Stimulated activated CD4-positive, alpha-beta T cell treated with anti-CD3 and anti-CD28 coated beads, Interleukin-1b, Interleukin-23, amount 100 ng/mL, for 1 hour (primary cell): ENCODE results near the gene SCYGR3.

Experiments
- DNase-seq, 2 donors: peaks; one replicate each; pipeline ENCODE4 v3.0.0-alpha.2; 2020; ENCODE audit warnings: low read depth in 2 of 2

Gene SCYGR3, protein sequence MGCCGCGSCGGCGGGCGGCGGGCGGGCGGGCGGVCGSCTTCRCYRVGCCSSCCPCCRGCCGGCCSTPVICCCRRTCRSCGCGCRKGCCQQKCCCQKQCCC

DNA sequence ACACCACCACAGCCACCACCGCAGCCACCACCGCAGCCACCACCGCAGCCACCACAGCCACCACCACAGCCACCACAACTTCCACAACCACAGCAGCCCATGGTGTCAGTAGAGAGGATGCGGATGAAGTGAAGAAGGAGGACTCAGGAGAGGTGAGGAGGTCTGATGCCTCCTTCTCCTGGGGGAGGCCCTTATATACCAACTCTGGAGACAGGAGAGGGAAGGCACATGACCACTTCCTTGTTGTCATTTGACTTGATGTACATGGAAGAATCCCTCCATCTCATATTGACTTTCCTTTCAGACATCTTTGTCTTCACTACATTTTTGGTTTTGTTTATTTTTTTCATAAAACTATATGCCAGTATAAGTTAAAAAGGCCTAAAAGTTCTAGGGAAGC lies at the start of gene SCYGR3:
Gene SCYGR3, minus strand, starts transcription at position 101 of the 400 bp plus-strand sequence. Its CDS starts 0 bp downstream, at position 101.
- no peak for DNase-seq

DNA sequence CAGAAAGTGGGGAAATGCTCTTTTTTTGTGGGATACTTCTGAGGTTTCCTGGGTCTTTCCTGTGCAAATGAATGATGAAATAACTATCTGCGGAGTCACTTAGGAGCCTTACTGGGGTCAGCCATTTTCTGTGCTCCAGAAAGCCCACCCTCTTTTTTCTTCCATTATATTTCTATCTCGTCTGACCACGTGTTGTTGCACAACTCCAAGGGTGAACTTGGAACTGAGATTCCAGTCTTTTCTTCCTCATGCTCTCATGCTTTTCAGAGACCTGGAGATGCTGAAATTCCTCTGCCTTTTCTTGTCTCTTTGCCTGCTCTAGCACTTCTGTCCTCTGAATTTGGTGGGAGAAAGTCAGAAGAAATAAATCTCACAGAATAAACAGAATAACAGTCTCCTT lies 47.2 kb upstream of the SCYGR3 start:
- DNase-seq, result no peak

DNA sequence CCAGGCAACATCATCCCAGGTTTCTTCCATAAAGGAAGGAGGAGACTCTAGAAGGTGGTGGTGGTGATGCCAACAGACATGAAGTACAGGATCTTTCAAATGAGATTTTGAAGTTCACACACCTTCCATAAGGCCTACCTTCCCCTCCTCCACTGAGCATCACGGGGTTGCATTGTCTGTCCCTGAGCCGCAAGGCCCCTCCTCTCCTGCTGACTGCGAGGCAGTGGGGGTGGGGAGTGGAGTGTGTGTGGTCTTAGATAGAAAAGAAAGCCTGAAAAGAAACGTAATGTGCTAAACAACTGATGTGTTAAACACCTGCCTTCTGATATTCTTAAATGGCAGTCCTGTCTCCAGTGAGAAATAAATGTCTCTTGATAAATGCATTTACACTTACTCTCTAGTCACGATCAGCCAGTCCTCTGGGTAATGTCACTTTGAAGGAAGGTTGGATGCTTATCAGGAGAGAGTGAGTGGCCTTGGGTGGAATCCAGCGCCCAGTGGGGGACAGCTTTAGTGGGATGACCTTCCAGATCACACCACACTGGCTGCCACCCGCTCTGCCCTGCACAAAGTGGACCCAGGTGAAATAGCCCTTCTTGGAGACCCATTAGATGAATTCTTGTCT lies 46.5 kb upstream of the SCYGR3 start:
- DNase-seq, result no peak

DNA sequence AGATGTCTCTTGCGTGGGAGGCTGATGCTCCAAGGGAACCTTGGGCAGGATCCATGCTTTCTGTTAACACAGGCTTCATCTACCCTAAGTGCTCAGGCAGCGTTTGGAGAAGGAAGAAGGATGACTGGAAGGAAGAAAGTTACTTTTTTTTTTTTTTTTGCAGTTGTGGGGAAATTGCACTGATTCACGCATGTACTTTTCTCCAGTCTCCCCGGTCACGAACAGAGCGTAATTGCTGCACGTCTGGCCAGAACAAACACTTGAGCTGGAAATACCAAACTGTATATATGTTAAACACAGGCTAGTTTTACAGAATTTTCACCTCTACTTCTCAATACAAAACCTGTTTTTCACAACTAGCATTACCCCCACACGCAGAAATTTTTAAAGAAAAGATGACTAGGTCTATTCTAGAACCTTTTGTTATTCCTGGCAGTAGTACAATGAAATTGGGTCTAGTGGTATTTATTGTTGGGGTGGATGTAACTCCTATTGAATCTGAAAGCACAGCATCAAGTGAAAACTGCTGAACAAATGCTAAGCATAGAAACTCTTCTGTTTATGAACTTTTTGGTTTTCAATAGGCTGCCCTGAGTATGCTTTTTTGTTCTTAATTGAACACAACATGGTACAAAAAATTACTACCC lies 42.7 kb upstream of the SCYGR3 start:
- DNase-seq, result no peak

DNA sequence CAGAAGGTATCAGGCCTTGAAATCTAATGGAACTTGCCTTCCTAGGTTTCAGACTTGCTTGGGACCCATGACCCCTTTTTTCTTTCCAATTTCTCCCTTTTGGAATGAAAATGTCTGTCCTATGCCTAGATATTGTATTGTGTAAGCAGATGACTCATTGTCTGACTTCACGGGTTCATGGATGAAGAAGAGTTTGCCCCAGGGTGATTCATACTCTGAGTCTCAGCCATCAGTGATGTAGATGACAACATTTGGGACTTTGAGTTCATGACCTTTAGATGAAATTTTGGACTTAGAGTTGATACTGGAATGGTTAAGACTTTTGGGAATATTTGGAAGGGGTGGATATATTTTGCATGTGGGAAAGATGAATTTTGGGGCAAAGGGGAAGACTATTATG lies 40.8 kb upstream of the SCYGR3 start:
- DNase-seq, result no peak

DNA sequence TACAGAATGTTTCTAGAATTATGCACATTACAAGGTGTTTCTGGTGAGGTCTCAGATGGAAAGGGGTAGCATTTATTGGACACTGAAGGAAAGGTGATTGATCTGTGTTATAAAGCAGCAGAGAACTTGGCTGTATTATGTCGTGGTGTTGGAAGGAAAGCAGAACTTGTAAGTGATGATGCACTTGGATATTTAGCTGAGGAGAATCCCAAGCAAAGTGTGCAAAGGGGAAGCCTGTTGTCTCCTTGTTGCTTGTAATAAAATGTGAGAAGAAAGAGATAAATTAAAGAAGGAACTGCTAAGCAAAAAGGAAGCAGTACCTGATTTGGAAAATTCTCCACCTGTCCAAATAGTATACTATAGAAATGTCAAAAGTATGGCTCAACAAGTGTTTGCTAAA lies 39.8 kb upstream of the SCYGR3 start:
- no peak for DNase-seq

DNA sequence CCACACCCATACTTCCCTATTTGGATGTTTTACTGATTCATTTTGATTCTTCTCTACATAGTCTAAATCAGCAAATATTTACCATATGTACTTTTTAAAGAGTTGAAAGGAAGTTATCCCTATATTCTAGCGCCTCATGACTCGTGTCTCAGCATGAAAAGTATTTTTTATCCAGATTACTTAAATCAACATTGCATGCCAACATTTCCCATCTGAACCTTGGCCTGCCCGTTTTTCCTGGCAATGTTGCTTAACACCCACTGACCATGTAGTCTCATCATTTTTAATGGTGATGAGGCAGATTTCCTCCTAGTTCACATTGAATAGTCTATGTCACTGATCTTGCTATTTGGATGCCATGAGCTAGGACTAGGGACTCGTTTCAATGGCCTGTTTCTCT lies 38.8 kb upstream of the SCYGR3 start:
- DNase-seq, result no peak

DNA sequence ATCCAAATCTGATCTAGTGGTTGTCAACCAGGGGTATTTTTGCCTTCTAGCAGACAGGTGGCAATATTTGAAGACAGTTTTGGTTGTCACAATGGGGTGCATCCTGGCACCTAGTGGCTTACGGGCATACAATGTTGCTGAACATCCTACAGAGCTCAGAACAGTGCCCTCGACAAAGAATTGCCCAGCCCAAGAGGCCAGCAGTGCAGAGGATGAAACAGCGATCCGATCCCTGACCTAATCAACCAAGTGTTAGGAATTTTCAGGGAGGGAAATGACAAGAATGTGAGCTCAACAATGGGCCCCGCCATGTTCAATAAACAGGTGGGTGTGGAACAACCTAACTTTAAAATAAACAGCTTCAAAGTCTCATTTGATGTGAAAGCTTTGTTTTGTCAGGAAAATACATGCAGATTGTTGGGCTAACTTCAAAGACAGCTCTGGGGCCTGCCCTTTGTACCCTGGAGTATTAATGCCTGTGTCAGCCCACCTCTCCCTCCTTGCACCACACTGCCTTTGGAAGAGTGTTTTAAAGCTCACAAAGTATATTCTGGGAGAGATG lies 29.4 kb upstream of the SCYGR3 start:
- DNase-seq, result no peak

DNA sequence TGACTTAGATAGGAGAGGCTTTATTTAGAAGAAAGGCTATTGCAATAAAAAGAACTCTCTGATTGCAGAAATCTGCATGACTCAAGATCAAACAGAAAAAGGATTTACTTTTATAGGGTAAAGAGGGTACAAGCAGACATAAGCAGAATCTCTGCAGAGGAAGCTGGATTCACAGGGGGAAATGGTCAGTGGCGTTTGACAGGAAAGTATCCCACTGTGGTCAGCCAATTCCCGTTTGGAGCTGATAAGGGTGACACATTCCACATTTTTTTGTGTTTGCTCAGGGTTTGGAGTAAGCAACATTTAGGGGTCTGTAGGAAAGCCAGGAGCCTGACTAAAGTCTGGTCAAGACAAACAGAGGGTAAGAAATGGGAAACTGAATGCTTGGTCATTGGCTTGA lies 28.0 kb upstream of the SCYGR3 start:
- DNase-seq, result no peak

DNA sequence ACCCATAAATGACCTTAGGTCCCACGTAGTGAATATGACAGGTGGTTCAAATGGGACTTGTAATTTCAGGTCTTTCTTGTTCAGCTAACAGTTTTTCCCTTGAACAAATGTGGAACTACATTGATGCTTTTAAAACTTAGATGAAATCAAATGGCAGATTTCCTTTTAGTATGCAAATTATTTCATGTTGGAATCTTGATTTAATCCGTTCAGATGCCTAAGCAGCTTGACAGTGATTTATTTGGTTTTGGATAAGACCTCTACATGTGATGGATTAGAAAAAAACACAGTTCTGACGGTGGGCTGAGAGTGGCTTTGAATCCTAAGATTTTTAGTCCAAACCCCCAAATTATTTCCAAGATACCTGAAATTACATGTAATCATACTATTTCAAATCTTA lies 19.6 kb upstream of the SCYGR3 start:
- no peak for DNase-seq

DNA sequence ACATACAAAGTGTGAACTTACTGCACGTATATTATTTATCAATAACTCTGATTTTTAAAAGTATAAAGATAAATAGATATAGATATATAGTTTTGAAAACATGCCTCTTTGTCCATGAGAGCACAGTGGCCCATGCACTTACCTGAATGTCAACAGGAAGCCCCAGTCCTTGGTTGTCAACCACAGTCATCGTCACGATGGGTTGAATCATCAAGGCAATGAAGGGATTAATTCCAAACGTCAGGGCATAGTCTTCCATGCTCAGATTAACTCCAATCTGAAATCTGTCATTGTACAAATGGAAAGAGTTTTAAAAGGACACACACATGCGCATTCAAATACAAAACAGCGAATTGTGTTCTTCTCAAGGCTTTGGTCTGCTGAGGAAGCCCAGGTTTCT lies 18.2 kb upstream of the SCYGR3 start:
- no peak for DNase-seq

DNA sequence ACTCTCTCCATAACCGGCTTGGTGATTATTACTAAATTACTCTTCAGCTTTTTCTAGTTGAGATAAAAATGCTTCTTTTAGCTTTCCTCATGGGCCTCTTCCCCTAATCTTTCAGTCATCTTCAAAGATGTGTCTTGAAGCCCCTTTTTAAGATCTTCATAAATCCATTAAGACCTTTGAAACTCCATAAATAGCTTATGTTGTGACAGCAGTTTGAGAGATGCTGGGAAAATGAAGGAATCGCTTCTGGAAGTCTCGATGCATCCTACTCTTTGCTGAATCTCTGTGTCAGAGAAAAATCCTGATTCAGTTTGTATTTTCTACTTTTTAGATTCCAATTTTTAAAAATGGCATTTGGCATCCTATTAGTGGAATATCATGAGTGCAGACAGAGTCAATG lies 15.7 kb upstream of the SCYGR3 start:
- DNase-seq, result no peak

DNA sequence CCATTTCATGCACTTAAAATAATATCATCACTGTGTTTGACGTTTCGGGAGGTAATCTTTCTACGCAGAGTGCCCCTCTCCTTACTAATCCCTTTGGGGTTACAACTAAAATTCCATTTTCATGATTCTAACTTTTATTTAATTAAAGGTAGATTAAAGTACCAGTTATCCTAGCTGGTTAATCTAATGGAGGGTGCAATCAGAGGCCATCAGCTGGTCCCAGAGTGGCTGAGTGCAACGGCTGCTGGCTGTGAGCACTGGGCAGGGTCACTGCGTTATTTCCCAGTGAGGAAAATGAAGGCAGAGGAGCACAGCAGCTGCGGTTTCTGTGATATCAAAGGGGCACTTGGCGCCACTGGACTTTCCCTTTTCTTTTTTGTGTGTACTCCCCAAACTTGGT lies 14.8 kb upstream of the SCYGR3 start:
- DNase-seq, result no peak

DNA sequence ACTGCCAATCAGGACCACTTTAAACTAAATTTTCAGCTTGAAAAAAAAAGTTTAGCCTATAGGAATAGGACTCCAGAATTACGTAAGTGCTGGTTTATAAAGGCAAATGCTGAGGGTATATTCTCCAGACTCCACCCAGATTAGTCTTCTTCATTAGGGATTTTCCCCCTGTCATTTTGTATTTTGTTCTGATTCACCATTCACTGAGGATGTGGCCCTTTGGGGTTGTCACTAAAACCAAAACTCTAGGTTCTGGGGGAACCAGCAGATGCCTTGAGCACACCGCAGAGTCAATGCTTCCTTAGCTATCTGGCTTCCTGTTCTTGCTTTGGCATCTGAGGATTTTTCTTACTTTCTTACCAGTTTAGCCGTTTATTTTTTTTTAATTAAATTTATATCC lies 13.1 kb upstream of the SCYGR3 start:
- DNase-seq, result no peak

DNA sequence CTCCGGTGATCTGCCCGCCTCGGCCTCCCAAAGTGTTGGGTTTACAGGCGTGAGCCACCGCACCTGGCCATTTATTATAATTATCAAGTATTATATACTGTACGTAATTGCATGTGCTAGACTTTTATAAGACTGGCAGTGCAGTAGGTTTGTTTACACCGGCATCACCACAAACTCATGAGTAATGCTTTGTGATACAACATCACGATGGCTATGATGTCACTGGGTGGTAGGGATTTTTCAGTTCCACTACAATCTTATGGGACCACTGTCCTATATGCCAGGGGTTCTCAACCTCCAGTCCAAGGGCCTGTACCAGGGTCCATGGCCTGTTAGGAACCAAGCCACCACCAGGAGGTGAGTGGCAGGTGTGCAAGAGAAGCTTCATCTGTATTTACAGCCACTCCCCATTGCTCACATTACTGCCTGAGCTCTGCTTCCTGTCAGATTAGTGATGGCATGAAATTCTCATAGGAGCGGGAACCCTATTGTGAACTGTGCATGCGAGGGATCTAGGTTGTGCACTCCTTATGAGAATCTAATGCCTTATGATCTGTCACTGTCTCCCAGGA lies 12.0 kb upstream of the SCYGR3 start:
- DNase-seq, result no peak

DNA sequence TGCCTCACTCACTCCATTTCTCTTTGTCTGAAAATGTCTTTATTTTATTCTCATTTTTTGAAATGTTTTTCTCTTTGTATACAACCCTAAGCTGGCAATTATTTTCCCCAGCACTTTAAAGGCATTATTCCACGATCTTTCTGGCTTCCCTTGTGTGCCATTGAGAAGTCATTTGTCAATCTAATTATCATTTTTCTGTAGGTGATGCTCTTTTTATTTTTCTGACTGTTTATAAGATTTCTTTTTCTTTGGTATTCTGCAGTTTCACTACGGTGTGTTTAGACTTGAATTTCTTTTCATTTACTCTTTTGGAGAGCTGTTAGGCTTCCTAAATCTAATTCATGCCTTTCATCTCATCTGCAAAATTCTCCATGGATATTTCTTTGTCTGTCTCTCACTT lies 10.8 kb upstream of the SCYGR3 start:
- DNase-seq, result no peak

DNA sequence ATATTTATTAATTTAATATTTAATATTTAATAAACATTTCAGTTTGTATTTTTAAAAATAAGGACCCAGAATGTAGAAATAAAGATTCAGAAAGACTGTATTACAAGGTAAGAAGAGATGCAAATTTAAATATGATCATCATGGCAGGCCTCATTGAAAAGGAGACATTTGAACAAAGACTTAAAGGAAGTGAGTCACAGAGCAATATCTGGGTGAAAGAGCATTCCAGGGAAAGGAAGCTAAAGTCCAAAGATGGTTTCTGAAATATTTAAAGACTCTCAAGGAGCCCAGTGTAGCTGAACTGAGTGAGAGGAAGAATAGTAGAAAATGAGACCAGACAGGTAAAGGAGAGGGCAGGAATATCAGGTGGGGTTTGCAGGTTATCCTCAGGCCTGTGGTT lies 8.6 kb upstream of the SCYGR3 start:
- no peak for DNase-seq

DNA sequence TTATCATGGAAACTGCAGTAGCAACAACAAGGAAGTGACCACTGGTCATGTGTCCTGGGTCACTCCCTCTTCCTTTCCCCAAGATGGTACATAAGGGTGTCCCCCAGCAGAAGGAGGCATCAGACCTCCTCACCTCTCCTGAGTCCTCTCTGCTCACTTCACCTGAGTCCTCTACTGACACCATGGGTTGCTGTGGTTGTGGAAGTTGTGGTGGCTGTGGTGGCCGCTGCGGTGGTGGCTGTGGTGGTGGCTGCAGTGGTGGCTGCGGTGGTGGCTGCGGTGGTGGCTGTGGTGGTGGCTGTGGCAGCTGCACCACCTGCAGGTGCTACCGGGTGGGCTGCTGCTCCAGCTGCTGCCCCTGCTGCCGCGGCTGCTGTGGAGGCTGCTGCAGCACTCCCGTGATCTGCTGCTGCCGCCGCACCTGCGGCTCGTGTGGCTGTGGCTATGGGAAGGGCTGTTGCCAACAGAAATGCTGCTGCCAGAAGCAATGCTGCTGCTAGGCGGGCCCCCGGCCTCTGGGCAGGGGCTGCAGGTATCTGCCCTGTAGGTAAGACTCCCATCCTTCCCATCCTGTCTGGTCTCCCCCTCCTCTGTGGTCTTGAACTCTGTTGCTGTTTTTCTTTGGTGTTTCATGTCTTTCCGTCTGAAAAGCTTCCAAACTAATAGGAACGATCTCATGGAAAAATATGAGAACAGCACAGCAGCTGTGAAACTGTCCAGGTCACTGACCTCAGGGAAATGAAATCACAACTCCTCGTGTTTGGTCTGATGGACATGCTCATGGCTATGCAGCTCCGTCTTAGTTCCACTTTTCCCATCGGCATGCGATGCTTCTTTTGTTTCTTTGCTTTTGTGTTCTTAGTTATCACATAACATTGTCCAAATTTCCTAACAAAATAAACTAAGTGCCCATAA lies 2.9 kb upstream of the SCYGR3 start, which contains the start of gene SCYGR4:
Gene SCYGR4, plus strand, starts transcription at position 183 of the 915 bp plus-strand sequence. Its CDS starts 0 bp downstream, at position 183.
- no peak for DNase-seq

DNA sequence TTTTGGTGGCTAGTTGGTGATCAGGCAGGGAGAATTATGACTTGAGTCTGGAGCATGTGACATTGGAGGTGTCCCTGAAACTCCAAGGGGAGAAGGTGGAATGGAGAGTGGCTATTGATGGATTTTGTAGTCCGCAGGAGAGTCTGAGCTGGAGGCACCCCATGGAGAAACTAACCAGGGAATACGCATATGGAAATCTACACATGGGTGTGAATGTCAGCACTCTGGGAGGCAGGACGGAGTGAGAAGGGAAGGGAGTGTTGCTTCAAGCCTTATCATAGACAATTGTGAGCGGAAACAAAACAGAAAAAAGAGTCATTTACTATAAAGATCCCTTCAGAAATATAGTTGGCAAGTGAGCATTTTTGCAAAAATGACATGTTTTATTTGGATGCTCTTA lies 2.0 kb upstream of the SCYGR3 start:
- DNase-seq, result no peak

DNA sequence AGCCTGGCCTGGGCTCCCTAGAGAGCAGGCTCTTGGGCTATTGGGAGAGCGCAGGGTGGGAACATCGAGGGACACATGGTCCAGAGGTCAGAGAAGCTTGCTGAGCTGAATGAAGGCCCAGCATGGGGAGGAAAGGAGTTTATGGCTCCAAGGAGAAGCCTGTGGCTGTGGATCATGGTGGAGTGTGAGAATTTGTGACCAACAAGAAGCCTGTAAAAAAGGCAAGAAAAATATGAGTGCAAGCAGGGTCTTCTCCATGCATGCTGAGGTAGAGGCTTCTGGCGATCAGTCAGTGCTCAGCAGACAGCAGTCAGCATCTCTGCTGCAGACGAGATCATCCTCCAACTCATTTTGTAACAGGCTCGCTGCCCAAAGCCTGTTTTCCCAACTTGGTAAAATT lies 1.3 kb upstream of the SCYGR3 start:
- no peak for DNase-seq

DNA sequence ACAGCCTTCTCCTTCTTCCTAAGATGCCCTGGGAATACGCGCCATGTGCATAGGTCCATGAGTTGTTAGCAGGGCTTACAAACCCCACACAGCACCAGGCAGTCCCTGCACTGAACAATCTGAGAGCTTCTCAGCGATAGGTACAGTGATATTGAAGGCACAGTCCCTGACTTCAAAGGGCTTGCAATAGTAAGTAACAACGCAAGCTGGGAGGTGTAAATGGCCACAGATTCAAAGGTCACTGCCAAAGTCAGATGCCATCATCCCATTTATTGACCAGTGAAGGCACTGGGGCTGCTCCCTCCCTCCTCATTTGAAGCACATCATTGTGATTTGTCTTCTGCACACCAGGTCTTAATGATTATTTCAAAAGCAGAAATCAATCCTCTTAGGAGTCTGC lies 541 bp upstream of the SCYGR3 start:
- DNase-seq, result no peak

DNA sequence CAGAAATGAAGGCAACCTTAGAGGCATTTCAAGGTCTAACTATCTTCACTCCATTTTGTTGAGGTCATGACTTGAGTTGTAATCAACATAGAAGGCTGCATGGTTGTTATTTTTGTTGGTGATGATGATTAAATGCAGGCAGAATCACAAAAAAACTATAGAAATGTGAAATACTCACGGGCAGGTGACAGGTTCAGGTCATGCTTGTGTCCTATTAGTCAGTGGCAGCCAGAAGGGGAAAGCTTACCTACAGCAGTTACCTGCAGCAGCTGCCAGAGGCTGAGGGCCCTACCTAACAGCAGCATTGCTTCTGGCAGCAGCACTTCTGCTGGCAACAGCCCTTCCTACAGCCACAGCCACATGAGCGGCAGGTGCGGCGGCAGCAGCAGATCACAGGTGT lies 394 bp downstream of the SCYGR3 start:
- no peak for DNase-seq
